GM18499 (cell line): ENCODE data around the gene CFAP119.
A peak's percentile ranks its signal among the peaks of the same experiment; 100 is the strongest.
"Not testable (repeated sequence)": the region's sequence is repeated elsewhere in the genome, so short reads cannot be mapped to it uniquely, and the experiment has no call there.

Experiments
- ATAC-seq: cut with Tn5 transposase; IDR thresholded peaks from one replicate; pipeline ENCODE4 v1.9.1; 2021; ENCODE audit warnings: moderate number of reproducible peaks; ENCODE audit not compliant: insufficient read depth, unreplicated experiment

Gene CFAP119

DNA sequence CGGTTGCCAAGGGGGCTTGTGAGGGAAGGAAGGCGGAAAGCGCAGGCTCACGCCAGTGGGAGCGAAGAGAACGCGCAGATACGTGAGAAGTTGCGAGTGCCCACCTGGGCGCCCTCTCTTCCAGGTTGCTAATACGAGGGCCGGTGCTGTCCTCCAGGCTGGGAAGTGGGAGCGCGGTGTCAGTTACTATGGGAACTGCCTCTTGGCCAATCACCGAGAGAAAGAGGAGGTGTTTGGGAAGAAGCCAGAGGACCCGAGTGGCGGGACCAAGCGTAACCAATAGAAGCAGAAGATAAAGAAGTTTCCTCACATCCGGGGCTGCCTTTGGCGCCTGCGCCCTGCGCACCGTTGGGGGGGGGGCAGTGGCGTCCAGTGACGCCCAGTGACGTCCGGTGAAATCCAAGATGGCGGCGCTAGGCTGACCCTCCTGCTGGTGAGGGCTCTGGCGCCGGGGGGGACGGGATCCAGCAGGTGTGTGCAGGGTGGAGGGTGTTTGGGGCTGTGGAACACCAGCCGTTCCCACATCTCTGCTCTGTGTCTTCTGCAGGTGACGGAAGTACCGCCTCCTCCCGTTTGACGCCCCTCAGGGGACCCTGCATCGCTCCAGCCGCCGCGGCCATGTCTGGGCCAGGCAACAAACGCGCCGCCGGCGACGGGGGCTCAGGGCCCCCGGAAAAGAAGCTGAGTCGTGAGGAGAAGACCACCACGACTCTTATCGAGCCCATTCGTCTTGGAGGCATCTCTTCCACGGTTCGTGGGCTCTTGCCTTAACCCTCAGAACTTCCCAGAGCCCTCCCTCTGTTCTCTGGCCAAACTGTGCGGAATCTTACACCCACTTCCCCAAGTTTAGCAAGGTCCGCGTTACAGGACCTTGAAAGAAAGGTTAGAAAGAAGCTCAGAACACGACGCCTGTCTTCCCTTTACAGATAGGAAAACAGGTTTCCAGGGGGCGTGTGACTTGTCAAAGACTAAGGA is at the start of gene CFAP119, which contains the start of gene RNF40:
TSS of gene CFAP119 (minus strand) at position 135 of the 975 bp plus-strand sequence. CDS start 314 bp downstream, outside the sequence.
TSS of gene RNF40 (plus strand) at position 395 of the 975 bp plus-strand sequence. CDS start at position 619, 224 bp downstream.
- ATAC-seq: peak; percentile 71

DNA sequence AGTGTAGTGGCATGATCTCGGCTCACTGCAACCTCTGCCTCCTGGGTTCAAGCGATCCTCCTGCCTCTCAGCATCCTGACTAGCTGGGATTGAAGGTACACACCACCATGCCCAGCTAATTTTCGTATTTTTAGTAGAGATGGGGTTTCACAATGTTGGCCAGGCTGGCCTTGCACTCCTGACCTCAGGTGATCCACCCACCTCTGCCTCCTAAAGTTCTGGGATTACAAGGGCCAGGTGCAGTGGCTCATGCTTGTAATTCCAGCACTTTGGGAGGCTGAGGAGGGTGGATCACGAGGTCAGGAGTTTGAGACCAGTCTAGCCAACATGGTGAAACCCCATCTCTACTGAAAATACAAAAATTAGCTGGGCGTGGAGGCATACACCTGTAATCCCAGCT is 47.8 kb upstream of the CFAP119 start:
- ATAC-seq: not testable (repeated sequence)

DNA sequence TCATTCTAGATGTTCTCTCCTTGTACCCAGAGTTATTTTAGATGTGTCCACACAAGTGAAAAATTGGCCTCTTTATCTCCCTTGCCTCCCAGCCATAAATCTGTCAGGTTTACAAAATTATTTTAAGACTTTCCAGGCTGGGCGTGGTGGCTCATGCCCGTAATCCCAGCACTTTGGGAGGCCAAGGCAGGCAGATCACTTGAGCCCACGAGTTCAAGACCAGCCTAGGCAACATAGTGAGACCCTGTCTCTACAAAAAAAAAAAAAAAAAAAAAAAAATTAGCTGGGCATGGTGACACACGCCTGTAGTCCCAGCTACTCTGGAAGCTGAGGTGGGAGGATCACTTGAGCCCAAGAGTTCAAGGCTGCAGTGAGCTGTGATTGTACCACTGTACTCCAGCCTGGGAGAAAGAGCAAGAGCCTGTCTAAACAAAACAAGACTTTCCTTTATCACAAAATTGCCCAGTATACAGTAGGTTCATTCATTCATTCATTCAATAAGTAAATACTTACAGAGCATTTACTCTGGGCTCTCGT is 47.1 kb upstream of the CFAP119 start:
- not testable (repeated sequence) for ATAC-seq

DNA sequence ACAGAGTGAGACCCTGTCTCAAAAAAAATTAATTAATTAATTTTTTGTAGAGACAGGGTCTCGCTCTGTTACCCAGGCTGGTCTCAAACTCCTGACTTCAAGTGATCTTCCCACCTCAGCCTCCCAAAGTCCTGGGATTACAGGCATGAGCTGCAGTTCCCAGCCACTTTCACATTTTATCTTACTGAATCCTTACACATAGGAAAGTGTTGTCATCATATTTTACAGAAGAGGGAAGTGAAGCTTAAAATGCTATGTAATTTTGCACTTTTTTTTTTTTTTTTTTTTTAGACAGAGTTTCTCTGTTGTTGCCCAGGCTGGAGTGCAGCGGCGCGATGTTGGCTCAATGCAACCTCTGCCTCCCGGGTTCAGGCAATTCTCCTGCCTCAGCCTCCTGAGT is 46.3 kb upstream of the CFAP119 start:
- no peak for ATAC-seq

DNA sequence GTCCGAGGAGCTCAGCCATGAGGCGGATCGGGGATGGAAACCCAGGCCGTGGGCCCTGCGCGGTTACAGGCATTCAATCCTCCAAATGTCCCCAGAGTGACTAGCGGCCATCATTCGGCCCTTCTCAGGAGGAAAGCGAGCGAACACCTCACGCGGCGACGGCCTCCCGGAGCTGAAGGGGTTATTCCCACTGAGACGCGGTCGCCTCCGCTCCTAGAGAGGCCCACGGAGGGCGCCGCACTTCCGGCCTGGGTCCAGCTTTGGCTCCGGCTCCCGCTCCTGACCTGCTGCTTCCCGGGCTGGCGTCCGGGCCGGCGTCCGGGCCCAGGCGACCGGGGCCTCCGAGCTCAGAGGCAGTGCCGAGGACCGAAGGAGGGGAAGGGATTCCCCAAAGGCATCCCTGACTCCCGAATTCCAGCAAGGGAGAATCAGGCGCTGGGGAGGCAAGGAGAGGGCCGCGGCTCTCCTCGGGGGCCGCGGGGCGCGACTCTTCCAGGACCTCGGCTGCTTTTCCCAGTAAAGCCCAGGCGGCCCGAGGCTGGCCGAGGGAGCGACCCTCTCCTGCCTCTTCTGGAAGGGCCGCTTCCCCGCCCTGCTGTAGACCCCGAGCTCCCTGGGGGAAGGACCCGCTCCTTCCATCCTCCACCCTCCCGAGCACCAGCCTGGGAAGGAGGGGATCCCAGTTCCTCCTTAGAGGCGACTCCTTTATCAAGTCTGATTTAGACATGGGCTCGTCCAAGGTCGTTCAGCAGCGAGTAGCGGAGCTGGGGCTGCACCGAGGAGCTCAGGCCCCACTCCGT is 43.7 kb upstream of the CFAP119 start:
- no peak for ATAC-seq

DNA sequence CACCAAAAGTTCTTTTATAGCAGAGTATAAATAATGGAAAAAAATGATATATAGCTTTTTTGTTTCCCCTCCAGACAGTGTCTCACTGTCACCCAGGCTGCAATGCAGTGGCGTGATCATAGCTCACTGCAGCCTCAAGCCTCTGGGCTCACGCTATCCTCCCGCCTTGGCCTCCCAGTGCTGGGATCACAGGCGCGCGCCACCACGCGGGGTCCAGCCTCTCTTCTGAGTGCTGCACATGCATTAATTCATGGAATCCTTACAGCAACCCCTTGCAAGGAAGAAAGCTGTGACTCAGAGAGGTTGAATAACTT is 43.2 kb upstream of the CFAP119 start:
- ATAC-seq: no peak

DNA sequence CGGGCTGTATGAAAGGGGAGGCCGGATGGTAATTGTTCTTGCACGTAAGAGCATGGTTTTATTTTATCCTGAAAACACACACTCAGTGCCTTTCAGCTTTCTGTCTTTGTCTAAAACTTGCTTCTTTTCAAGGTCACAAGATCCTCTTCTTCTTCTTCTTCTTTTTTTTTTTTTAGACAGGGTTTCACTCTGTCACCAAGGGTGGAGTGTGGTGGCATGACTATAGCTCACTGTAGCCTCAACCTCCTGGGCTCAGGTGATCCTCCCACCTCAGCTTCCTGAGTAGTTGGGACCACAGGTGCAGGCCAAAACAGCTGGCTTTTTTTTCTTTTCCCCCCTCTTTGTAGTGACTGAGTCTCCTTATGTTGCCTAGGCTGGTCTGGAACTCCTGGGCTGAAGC is 41.1 kb upstream of the CFAP119 start:
- no peak for ATAC-seq

DNA sequence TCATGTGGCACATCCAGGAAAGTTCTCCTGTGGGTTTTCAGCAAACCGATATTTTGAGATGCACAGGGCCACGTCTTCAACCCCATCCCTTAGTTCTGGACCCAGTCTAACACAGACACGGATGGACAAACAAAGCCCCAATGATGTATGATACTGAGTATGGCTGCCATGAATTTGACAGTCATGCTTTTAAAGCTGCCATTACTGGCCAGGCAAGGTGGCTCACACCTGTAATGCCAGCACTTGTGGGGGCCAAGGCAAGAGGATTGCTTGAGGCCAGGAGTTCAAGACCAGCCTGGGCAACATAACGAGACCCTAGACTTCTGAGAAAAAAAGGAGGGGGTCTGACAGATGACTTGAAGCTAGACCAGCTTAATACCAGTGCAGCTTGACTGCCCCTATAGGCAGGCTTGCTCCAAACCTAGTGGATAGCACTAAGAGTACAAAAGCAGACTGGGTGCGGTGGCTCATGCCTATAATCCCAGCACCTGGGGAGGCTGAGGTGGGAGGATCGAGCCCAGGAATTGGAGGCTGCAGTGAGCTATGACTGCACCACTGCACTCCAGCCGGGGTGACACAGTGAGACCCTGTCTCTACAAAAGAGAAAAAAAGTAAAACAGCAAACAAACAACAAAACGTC is 35.9 kb upstream of the CFAP119 start:
- no peak for ATAC-seq

DNA sequence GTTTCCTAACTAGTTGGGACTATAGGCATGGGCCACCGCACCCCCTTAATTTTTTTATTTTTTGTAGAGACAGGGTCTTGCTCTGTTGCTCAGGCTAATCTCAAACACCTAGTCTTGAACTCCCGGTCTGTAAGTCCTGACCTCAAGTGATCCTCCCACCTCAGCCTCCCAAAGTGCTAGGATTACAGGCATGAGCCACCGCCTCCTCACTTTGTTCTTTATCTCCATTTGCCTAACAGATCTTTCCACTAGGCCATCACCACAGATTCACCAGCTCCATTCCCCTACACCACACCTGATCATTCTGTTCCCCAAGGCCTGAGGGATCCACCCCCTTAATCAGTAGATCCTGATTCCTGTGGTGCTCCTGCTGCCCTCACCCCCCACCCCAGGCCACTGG is 32.8 kb upstream of the CFAP119 start:
- no peak for ATAC-seq

DNA sequence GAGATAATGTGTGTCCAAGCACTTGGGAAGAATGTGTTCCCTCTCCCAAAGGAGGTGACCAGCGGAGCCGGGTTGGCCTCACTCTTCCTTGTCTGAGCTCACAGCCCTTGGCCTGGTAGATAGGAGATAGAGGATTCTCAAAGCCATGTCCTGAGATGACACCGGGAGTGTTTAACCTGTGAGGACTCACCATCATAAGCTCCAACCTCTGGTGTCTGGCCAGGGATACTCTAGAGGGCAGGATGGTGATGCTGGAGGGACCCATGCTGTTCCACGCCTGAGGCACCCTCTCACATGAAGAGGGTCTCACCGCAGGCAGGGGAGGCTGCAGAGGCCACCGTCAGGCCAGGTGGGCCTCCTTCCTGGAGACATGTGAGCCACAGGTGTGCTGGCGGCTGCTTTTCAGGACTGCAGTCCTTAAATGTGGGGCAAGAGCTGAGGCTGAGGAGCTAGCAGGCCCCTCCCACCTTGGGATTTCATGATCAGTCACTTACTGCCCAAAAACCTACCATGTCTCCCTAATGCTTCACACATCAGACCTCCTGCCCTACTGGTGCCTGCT is 31.7 kb upstream of the CFAP119 start:
- ATAC-seq: no peak

DNA sequence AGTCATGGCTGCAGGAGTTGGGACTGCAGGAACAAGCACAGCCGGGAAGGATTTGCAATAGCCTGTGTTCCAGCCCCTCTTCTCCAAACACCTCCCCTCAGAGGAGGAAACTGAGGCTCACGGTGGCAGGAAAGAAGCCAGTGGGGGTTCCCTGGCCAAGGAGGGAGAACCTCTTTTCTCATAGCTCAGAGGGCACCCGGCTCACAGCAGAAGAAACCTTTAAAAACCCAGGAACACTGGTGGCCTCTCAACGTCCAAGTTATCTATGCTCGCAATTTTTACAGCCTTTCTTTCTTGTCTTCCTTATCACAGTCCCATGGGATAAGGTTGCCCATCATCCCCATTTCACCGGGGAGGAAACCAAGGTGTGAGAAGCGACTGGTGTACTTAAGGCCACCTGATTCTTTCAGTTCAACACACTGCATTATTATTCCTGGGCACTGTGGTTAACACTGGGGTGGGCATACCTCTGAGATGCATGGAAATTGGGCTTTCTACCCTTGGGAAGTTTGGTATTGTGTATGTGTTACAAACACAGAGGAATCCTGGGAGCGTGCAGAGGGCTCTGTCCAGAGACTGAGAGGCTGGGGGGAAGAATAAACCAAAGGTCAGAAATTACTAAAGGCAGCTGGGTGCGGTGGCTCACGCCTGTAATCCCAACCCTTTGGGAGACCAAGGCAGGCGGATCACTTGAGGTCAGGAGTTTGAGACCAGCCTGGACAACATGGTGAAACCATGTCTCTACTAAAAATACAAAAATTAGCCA is 25.9 kb upstream of the CFAP119 start:
- ATAC-seq: no peak

DNA sequence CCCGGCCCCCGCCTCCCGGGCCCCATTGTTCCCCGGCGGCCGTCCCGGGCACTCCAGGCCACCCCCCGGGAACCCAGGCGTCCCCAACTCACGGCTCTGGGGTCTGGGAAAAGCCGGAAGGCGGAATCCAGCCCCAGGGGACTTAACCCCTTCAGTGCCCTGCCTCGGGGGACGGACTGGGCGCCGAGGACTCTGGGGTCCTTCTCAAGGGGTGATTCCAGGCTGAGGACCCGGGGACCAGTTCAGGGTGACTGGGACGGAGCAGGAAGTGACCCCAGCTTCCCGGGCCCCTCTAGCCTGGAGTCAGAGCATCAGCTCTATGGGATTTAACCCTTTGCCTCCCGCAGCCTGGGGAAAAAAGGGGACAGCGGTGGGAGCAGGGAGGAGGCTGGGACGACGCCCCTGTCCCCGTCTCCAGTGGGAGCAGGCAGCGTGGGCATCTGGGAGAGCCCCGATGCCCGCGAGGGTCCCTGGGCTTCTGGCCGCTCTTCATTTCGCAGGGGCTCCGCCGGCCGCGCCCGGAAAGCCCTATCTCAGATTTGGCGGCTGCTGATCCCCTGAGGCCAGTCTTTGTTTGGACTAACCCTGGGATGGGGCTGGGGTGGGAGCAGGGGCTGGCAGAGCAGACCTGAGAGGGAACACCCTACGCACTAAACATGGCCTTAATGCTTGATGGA is 25.2 kb upstream of the CFAP119 start, which contains the start of gene ZNF629:
TSS of gene ZNF629 (minus strand) at position 270 of the 677 bp plus-strand sequence. CDS start 2,723 bp downstream, outside the sequence.
- no peak for ATAC-seq

DNA sequence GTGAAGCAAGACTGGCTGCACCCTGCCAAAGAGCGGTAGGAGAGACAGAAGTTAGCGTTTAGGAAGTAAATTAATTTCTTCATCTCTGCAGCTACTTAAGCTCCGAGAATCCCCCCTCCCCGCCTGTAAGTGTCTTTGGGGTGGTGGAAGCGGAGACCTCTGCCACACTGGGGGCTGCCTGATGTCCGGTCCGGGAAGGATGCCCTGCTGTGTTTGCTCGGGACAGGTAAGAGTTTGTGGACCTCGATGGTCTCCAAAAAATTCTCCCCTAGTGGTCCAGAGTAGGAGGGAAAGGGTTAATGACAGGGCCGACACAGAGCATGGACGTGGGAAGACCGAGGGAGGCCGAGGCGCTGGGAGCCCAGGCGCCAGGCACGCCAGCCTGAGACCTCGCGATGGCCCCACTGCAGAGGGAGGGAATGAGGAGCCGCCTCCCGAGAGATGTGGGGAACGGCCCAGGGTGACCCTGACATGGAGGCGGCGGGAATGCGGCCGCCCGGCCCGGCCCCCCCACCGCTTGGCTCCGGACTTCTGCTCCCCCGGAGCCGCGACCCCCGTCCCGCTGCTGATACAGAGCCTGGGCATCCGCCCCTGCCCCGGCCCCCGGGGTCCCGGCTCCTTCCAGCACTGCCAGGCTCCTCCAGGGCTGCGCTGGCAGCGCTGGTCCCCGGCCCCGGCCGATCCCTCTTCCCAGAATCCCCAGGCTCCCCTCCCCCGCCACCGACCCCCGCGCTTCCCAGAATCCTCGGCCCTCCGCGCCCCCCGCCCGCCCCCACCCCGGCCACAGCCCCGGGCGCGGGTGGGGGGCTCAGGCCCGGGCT is 24.5 kb upstream of the CFAP119 start:
- no peak for ATAC-seq

DNA sequence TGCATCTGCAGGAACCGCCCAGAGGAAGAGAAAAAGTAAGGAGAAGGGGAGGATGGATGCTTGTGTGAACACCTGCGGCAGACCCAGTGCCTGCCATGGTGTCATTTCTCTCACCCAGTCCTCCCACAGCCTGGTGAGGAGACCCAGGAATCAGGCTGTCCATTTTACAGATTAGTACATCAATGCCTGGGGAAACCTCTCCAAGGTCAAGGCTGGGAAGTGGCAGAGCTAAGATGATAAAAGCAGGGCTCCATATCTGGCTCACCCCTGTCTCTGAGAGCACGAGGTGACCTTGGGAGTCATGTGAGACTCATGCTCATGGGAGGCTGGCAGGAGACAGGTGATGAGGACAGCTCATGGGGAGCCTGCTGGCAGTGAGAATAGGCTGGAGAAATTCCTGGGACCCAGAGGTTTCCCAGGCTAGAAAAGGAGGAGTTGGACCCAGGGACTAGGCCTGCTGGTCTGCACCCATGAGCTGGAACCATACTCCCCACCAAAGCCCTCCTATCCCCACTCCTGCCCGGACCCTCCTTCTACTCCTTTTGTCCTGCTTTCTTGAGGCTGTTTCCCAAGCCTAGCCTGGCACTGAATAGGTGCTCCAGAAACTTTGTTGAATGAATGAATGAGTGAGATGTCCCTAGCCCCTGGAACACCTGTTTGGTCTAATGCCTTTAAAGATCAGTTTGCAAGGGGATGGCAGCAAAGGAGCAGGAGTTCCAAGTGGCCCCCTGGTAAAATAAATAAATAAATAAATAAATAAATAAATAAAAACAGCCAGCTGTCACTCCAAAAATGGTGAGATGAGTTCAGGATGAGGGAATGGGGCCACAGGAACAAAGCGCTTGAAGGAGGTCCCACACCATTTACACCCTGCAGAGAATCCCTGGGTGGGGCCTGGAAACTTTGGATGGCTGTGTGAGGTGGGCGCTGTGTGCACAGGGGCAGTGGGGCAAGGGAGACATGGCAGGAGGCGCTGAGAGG is 23.6 kb upstream of the CFAP119 start:
- ATAC-seq: no peak

DNA sequence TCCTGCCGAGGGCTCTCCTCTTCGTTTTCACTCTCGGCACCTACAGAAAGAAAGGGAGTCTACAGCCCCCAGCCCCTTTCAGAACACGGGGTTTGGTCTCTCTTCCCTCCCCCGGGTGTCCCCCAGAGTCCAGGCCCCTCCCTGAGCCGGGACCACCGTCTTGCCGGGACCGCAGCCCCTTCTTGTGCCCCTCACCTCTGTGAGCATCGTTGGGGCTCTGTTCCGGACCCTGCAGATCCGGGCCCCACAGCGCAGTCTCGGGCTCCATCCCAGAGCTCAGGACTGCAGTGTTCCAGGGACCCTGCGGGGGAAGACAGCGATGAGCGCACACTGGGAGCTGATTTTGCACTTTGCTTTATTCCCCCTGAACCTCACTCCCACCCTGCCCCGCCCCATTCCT is 22.4 kb upstream of the CFAP119 start:
- no peak for ATAC-seq

DNA sequence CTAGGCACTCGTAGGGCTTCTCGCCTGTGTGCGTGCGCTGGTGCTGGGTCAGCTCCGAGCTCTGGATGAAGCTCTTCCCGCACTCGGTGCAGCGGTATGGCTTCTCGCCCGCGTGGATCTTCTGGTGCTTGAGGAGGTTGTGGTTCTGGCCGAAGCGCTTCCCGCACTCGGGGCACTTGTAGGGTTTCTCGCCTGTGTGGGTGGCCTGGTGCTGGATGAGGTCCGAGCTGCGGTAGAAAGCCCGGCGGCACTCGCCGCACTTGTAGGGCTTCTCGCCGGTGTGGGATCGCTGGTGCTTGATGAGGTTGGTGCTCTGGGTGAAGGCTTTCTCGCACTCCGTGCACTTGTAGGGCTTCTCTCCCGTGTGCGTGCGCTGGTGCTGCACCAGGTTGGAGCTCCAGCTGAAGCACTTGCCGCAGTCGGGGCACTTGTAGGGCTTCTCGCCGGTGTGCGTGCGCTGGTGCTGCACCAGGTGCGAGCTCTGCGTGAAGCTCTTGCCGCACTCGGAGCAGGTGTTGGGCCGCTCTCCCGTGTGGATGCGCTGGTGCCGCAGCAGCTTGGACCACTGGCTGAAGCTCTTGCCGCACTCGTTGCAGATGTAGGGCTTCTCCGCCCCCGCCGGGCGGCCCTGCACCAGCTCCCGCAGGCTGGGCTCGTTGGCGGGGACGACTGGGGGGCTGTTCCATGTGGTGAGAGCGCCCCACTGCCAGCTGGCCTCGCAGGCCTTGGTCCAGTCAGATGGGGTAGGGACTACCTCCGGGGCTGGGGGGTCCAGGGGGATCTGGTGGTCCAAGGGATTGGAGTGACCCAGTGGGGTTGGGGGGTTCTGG is 21.6 kb upstream of the CFAP119 start:
- ATAC-seq: no peak
